Superior temporal gyrus (tissue), 1 donor: Measurements from ENCODE around the gene ESR1.
"Not testable (repeated sequence)": the region's sequence is repeated elsewhere in the genome, so short reads cannot be mapped to it uniquely, and the experiment has no call there.

Source experiments
- DNase-seq: peaks from one replicate; pipeline ENCODE4 v3.0.0-alpha.2; 2016; ENCODE audit errors: extremely low spot score

Gene ESR1

DNA sequence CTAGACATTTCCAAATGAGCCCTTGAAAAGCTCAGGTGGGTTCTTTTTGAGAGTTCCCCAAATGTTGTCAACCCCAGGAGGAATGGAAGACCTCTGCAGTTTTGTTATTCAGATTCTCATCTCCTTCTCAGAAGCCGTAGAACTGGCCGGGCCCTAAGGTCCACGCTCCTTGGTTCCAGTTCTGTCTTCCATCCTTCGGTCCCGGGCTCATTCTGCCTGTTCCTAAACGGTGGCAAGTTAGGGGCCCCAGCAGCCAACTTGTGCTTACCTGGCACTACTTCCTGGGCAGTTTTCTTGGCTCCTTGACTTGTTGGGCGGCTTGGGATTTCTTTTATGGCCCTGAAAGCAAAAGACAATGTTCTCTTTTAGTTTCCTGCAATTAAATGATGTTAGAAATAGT lies 6.4 kb downstream of the ESR1 start:
- DNase-seq: no peak

DNA sequence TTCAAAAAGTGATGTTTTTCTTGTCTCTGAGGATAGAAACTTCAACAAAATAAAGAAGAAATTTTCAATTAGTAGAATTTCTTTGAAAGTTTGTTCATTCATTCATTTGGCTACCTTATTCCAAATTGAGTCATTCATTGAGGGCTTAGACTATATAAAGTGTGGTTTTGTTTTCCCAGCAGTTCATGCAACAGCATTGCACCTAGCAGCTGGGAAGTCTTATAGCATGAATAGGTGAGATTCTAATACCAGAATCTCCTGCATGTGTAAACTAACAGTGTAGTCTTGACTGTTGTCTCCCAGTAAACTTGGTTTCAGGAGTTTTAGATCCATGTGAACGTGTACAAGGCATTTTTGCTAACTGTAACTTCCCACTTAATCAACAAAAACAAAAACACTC lies 7.1 kb downstream of the ESR1 start:
- no peak for DNase-seq

DNA sequence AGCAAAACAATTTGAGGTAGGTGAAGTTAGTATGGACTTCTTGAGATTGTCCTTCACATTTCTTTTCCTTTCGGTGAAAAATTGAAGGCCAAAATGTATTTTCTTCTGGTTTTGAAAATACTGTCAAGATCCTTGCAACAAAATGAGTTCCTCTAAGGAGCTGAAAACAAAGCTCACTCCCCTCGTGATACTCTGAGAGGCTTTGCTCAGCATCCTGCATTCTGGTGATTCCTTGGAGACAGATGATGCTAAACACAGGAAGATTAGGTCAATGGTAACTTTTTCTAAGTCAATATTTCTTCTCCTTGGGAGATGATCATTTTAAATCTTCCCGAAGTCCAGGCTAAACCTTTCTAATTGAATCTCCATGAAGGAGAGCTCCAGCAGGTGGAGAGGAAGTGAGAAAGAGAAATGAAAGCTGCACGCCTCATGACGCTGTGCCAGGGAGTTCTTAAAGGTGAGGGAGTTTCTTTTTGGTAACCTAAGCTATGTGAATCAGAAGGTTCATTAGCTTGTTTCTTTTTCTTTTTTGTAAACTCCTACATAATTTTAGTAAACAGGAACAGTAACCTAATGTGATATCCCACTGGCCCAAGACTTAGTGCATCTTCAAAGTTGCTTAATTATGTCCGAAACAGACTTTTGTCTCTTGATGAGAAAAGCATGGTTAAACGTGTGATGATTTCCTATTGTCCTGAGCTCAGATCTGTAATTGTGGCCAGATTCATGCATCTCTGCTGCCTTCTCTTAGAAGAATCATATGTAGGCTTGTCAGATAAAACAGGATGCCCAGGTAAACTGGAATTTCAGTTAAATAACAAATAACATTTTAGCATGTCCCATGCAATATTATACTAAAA lies 15.0 kb downstream of the ESR1 start:
- no peak for DNase-seq

DNA sequence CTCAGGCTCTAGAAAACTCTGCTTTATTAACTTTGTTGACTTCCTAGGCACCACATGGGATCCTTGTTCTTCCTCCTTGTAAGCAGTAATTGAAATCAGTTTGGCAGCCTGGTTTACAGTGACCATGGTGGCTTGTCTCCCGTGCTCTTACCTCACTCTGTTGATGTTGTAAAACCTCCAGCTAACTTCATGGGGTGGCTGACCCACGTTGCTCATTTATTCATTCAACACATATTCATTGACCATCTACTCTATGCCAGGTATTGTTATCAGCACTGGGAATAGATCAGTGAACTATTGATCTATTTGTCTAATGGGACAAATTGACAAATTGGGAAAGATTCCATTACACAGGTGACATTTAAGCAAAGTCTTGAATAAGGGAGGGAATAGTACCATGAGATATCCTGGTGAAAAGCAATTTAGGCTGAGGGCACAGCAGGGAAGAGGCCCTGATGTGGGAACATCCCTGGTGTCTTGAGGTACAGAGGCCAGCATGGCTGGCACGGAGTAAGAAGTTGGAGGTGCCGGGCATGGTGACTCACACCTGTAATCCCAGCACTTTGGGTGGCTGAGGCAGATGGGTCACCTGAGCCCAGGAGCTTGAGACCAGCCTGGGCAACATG lies 19.1 kb downstream of the ESR1 start:
- DNase-seq: no peak

DNA sequence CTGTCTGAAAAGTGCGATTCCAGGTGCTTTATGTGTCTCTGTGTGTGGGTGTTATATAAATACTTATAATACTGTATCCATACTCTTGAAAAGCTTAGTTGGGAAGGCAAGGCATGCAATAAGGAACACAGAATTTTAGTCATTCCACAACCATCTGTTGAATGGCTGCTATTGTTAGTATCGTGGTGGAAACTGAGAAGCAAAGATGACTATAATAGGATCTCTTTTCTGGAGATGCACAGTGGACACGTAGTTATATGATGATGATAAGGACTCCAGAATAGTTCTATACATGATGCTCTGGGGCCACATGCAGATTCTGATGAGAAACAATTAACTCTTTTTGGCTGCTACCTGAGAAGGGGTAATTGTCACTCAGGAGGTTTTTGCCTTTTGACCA lies 25.2 kb downstream of the ESR1 start:
- DNase-seq: no peak

DNA sequence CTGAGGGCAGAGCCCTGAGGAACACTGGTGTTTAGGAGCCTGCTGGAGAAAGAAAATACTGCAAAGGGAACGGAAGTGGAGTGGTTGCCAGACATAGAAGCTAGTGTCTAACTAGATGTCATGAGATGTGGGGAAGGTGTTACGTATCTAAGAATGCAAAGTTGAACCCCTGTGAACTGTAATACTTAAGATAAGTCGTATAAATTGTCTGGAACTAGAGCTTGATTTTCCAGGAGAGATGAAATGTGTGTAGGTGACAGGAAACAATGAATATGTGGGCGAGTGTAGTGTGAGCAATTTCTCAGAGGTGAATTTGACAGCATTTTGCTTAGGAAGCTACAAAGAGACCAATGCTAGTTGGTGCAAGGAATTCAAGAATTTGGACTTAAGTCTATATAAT lies 27.9 kb downstream of the ESR1 start:
- no peak for DNase-seq

DNA sequence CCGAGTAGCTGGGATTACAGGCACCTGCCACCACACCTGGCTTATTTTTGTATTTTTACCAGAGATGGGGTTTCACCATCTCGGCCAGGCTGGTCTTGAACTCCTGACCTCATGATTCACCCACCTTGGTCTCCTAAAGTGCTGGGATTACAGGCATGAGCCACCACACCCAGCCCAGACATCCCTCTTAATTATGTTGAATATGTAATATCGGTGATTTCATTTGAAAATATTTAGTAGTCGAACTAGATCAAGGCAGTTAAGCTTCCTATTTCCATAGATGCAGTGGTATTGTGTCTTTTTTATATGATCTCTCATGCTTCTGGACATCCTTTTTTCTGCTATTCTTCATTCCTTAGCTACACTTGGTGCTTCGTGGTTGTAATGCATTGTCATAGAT lies 29.7 kb downstream of the ESR1 start:
- DNase-seq: no peak

DNA sequence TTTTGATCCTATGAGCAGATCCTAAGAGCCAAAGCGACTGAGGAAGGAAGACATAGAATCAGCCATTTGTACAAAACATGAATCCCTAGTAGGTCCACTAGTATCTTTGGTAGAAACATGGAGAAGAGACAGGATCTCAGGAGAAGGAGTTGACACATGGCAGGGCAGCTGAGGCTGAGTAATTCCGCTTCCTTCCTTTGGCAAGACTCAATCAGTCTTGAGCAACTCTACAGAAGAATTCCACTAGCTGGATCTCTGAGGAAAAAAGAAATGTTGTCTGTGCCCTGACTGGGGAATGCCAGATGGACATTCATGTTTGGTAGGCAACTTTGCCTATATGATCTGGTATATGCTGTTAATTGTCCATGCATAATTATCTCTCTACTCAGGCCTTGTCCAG lies 35.3 kb downstream of the ESR1 start:
- DNase-seq: no peak

DNA sequence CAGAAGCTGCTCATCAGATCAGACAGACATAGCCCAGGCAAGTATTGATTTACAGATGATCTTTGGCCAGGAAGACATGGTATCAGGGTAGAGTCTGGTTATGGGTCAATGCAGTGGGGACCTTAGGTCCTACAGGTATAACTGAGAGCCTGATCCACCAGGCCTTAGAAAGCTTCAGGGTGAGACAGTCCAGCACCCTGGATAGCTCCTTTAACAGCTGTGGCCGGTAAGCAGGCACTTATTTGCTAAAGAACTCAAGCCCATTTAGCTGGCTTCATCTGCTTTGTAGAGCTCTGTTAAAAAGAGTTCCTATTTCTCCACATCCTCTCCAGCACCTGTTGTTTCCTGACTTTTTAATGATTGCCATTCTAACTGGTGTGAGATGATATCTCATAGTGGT lies 39.6 kb downstream of the ESR1 start:
- no peak for DNase-seq

DNA sequence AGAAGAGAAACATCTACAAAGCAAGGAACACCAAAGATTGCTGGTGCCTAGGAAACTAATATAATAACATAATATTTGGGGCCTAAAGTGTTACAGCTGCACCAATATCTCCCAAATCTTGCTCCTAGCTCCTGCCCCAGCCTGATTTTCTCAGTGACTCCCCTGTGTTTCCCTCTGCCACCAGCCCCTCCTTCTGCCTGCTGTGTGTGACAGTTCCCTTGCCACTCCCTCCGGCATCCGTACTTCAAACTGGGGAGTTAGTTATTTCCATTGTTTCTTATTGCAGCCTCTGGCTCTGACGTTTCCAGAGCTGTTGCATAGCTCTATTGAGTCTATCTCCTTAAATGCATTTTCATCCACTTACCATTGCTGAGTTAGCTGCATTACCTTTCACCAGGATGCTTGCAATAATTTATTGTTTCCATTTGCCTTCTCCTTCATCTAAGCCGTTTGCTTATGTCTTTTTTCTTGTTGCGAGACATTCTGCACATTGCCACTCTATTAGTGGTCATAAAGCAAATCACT lies 43.1 kb downstream of the ESR1 start:
- DNase-seq: no peak

DNA sequence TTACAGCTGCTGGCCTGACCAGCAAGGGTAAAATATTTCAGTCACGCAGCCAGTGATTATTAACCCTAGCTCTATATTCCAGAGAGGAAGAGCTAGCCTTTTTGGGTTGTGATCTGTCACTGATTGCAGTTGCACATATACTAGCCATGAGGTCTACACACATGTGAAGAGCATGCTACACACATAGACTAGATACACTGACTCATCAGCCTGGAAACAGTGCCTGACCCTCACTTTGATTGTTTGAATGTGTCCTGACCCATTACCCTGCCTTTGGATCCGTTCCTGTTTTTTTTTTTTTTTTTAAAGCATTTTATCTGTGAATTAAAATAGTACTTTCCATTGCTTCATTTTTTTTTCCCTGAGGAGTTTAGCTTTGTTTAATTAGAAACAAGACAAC lies 50.8 kb downstream of the ESR1 start:
- DNase-seq: no peak

DNA sequence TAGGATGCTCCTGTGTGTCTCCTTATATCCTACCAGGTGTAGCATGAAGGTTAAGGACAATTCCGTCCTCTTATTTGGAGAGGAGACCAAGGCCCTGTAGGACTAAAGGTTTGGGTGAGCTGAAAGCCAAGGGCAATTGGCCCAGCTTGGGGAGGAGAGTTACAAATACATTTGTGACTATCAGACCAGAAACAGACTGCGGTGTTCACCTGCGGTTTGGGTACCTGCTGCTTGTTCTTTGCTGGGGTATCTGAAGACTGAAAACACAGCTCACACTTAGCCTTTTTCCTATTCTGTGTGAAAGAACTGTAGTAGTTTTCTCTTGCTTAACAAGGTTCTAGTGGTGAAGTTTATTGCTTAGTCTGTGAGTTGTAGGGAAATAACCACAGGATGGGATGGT lies 55.0 kb downstream of the ESR1 start:
- no peak for DNase-seq

DNA sequence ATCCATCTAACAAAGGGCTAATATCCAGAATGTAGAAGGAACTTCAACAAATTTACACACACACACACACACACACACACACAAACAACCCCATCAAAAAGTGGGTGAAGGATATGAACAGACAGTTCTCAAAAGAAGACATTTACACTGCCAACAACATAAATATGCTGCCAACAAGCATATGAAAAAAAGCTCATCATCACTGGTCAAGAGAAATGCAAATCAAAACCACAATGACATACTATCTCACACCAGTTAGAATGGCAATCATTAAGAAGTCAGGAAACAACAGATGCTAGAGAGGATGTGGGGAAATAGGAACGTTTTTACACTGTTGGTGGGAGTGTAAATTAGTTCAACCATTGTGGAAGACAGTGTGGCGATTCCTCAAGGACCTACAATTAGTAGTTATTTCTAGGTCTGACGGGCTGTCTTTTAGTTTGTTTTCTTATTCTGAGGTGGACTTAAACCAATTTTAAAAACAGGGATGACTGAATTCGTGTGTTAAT lies 59.9 kb downstream of the ESR1 start:
- DNase-seq: not testable (repeated sequence)

DNA sequence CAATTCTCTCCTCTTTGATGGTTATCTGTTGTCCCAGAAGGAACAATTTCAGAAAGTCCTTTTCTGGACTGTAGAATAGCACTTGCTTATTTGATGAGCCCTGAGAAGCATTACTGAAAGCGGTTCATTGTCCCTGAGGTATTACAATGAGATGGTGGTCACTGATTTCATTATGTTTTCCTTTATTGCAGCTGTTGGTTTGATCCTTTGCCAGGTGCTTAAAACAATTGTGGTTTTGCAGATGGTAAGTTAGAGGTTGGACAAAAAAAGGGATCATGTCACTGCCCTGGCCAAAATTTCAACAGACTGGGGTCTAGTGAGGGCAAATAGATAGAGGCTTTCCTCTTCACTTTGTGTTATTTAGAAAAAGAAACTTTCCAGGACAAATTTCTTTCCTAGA lies 61.9 kb downstream of the ESR1 start:
- no peak for DNase-seq

DNA sequence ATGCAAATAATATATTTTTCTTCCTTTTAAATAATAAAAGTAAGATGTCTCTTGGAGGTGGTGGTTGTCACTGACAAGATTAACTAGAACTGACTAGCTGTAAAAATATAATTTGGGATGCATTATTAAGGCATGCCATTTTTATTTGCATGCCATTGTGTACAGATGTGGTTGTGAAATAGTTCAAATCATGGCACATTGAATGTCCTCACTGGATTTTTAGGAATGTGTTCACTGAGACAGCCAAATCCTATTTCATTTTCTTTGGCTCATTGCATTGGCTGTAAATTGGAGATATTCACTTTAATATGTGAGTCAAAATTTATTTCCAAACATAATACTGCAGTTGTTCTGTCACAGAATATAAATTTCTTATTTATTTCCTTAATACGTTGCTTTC lies 62.3 kb downstream of the ESR1 start:
- DNase-seq: no peak

DNA sequence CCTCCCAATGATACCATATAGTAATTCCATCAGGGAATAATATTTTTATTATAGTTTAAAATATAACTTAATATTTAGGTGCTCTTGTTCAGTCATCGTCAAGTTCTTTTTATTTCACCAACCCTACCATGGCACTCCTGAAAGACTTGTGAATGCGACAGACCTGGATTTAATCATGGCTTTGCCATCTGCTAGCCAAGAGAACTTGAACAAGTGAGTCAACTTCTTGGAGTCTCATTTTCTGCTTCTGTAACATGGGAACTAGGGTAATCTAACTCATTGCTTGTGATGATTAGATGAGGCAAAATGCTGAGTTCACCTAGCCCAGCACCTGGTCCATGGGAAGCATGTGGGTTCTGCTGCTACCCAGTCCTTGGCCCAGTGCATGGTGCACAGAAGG lies 62.9 kb downstream of the ESR1 start:
- no peak for DNase-seq

DNA sequence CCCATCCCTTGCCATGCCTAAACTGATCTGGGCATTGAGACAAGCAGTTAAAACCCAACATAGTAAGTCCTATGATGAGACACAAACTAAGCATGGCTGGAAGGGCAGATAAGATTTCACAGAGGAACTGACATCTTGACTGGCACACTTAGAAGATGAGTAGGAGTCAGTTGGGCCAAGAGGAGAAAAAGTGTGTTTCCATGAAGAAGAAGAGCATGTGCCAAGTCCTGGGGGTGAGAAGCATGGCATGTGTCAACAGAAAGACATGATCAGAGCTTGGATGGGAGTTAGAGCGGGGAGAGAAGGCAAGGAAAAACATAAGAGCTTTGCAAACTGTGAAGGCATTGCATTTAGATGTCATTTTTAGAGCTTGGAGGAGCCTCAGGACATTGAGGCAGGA lies 68.0 kb downstream of the ESR1 start:
- no peak for DNase-seq

DNA sequence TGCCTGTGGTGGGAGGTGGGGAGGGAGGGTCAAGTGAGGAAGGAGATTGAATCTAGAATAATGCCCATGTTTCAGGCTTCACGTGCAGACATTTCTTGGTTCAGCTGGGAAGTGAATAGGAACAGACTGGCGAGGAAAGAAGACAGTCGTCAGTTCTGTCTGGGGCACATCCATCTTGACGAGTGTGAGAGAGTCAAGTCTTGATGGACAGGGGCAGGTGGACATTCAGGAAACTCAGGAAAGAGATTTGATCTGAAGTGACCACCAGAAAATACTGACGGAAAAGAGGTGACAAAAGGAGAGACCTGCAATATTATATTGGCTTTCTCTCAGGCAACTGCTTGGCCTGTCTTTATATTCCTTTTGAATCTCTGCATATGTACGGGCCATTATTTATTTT lies 68.6 kb downstream of the ESR1 start:
- DNase-seq: no peak

DNA sequence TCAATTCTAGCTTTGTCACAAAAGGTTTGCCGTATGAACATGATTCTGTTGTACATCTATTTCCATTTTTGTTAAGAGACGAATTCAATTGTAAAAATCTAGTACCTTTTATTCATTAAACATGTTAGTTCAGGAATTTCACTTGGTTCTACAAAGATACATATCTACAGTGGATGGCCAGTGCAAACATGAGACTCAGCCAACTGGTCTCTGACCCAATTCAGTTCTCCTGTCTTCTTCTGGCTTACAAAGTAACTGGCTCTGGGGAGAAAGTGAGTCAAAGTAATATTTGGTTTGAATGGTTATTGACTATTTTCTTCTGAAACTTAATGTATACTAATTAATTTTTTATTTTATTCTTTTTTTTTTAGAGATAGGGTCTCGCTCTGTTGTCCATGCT lies 70.0 kb downstream of the ESR1 start:
- no peak for DNase-seq

DNA sequence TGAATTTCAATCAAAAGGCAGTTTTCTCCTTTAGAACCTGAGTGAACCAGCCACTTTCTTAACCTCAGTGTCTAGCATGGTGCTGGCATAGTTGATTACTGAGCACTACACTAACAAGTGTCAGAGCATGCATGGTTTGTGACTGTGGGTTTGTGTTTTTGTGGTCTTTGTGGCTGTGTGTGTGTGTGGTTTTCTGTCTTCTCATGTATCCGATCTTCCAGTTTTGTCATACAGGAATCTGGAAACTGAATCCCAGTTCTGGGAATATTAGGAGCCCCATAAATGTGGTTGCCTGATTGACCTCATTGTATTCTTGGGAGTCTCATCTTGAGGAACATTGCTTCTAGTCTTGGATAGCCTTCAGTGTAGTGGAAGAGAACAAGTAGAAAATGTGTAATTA lies 73.7 kb downstream of the ESR1 start:
- no peak for DNase-seq

DNA sequence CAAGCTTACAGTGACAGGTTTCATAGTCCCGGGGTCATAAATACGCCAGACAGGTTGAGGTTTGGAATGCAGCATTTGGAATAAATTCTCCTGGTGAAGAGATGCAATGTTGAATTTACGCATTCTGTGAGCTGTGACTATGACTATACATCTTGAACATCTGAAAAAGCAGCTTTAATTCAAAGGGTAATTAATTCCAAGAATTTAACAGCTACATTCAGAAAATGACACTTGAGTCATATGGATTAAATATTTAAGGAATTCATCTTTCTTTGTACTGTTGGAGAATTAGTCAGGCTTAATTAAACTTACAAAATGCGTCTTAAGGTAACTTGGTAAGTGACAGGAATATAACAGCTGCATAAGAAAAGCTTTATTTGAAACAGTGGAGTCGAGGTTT lies 74.7 kb downstream of the ESR1 start:
- no peak for DNase-seq

DNA sequence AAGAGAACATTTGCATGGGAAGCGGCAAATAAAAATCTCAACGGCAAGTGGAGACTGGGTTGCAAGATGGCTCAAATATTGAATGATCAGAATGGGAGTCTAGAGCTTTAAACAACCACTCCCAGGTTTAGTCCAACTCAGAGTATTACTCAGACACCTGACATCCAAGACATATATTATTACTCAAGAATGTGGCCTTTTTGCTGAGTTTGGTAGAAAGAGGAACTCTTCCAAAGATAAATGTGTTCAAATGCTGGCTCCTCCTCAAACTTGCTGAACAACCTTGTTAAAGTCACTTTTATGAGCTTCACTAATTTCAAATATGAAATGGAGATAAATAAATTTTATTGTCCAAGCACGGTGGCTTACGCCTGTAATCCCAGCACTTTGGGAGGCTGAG lies 77.8 kb downstream of the ESR1 start:
- no peak for DNase-seq

DNA sequence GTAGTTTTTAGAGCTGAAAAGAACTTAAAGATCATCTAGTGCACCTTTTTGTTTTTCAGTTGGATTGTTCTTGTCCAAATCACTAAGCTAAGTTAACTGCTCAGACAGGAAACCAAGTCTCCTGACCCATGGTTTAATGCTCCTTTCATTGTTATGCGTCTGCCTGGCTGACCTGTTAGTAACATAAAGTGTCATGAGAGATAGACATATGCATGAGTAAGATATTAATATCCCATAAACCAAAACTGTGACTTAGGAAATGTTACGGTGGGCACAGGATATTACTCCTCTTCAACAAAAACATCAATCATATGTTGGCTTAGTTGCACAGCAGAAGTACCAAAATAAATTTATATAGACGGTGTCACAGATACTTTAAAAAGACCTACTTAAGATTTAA lies 84.0 kb downstream of the ESR1 start:
- DNase-seq: no peak
